Activated B cell treated with CpG ODN at 0.5 μM for 24 hours (primary cell): ENCODE results near the gene MFSD6L. TPM values are rescaled to one million over a fixed set of nuclear protein-coding genes. Genes with fewer than 3 reads are reported as not detected.
A peak's percentile ranks its signal among the peaks of the same experiment; 100 is the strongest.

Experiments
- ATAC-seq: fragments of 200-7000 bp; cut with Tn5 transposase; one replicate; pipeline ENCODE4 v1.10.0; 2021; ENCODE audit warnings: low read depth, mild to moderate bottlenecking, moderate library complexity
- CTCF ChIA-PET: fragments of 350-600 bp; sonication (Branson Sonifier 250); formaldehyde crosslinking; loops from one replicate; lab custom pipeline; 2021; ENCODE audit warnings: antibody characterized with exemption; lab: Charles Lee
- POLR2A ChIA-PET: fragments of 350-600 bp; sonication (Branson Sonifier 250); formaldehyde crosslinking; loops from one replicate; lab custom pipeline; 2021; ENCODE audit warnings: antibody characterized with exemption; lab: Charles Lee
- DNase-seq: peaks from one replicate; pipeline ENCODE4 v3.0.0; 2022
- H3K27ac Mint-ChIP-seq: one replicate; pipeline ENCODE4 v1.8.0; 2020; ENCODE audit warnings: mixed read lengths
- H3K27me3 Mint-ChIP-seq: one replicate; pipeline ENCODE4 v1.8.0; 2021; ENCODE audit warnings: mixed read lengths
- H3K36me3 Mint-ChIP-seq: one replicate; pipeline ENCODE4 v1.8.0; 2021; ENCODE audit warnings: low read depth, mixed read lengths
- H3K4me1 Mint-ChIP-seq: one replicate; pipeline ENCODE4 v1.8.0; 2021; ENCODE audit warnings: mixed read lengths
- H3K4me3 Mint-ChIP-seq: one replicate; pipeline ENCODE4 v1.8.0; 2020; ENCODE audit warnings: mild to moderate bottlenecking, mixed read lengths
- H3K9me3 Mint-ChIP-seq: one replicate; pipeline ENCODE4 v1.8.0; 2020; ENCODE audit warnings: mixed read lengths
- CTCF ChIP-seq: fragments of 200-600 bp; IDR thresholded peaks from one replicate; pipeline ENCODE4 v1.8.0; 2022; ENCODE audit warnings: antibody characterized with exemption, mild to moderate bottlenecking
- intact Hi-C: fragments of 100-400 bp; cut with micrococcal nuclease; formaldehyde crosslinking; loops from one replicate; pipeline ENCODE4 v1.15.1; 2024
- total RNA-seq: library from RNA; stranded (reverse); gene quantifications from 2 replicates; pipeline ENCODE4 v1.2.3, GENCODE V29; 2022

The MFSD6L gene
- total RNA-seq, 1 donor from 2014 or later = 0.20 TPM

- Mint-ChIP-seq H3K4me1 (peaks cover 18% of the 10 kb centered on the region), H3K36me3 (no peaks in the 10 kb centered on the region), H3K27me3 (no peaks in the 10 kb centered on the region), H3K4me3 (no peak overlapping the region), H3K27ac (peak overlapping the region; percentile 9), H3K9me3 (no peaks in the 10 kb centered on the region)
- no peak for TF ChIP-seq CTCF
- DNase-seq (no peak), ATAC-seq (no peak)
- intact Hi-C loops = loop anchor here (2.0 kb wide), 1 partner anchor 15 kb away; no protein-coding TSS in a partner anchor
- CTCF ChIA-PET = interaction anchor here (1.4 kb wide), 1 partner anchor 155 kb away, joined by 4 read pairs; no protein-coding TSS in a partner anchor
- POLR2A ChIA-PET = interaction anchor here (0.7 to 1.2 kb wide), 2 partner anchors 36 to 122 kb away, joined by 3 to 5 read pairs; partner anchors contain the start of gene PIK3R5
Measured at GRCh38 chr17:8843344-8843743, 44.2 kb upstream of the MFSD6L start.

- ChIA-PET CTCF (no interaction called here), POLR2A (no interaction called here)
- DNase-seq (no peak), ATAC-seq (no peak)
- H3K4me3 Mint-ChIP-seq = no peak overlapping the region
- TF ChIP-seq CTCF = no peak
- H3K4me1 Mint-ChIP-seq = peaks cover 18% of the 10 kb centered on the region
- no peaks in the 10 kb centered on the region for H3K36me3 Mint-ChIP-seq
- H3K9me3 Mint-ChIP-seq = no peaks in the 10 kb centered on the region
- intact Hi-C loops = loop anchor here (2.0 kb wide), 1 partner anchor 17 kb away; no protein-coding TSS in a partner anchor
- no peak overlapping the region for H3K27ac Mint-ChIP-seq
- no peaks in the 10 kb centered on the region for H3K27me3 Mint-ChIP-seq
Measured at GRCh38 chr17:8841844-8842243, 42.7 kb upstream of the MFSD6L start.

GRCh38 chr17:8839410-8839935 lies 40.3 kb upstream of the MFSD6L start:
- ChIA-PET CTCF (no interaction called here), POLR2A (no interaction called here)
- H3K9me3 Mint-ChIP-seq = no peaks in the 10 kb centered on the region
- no peaks in the 10 kb centered on the region for H3K27me3 Mint-ChIP-seq
- no peak for TF ChIP-seq CTCF
- ATAC-seq = no peak
- H3K4me1 Mint-ChIP-seq = peaks cover 18% of the 10 kb centered on the region
- H3K4me3 Mint-ChIP-seq = no peak overlapping the region
- no peak for DNase-seq
- no peak overlapping the region for H3K27ac Mint-ChIP-seq
- H3K36me3 Mint-ChIP-seq = peaks cover 2% of the 10 kb centered on the region
- intact Hi-C loops = no loop called here

GRCh38 chr17:8838551-8839095 lies 39.5 kb upstream of the MFSD6L start:
- peaks cover 13% of the 10 kb centered on the region for H3K4me1 Mint-ChIP-seq
- no peak overlapping the region for H3K4me3 Mint-ChIP-seq
- H3K27ac Mint-ChIP-seq = no peak overlapping the region
- intact Hi-C loops = no loop called here
- ChIA-PET POLR2A (no interaction called here), CTCF (interaction anchor here (0.5 kb wide), 1 partner anchor 48 kb away, joined by 3 read pairs; no protein-coding TSS in a partner anchor)
- H3K9me3 Mint-ChIP-seq = no peaks in the 10 kb centered on the region
- peaks cover 2% of the 10 kb centered on the region for H3K36me3 Mint-ChIP-seq
- no peak for TF ChIP-seq CTCF
- DNase-seq = no peak
- no peak for ATAC-seq
- no peaks in the 10 kb centered on the region for H3K27me3 Mint-ChIP-seq

GRCh38 chr17:8837563-8838075 lies 38.5 kb upstream of the MFSD6L start:
- peaks cover 5% of the 10 kb centered on the region for H3K4me1 Mint-ChIP-seq
- ChIA-PET CTCF (no interaction called here), POLR2A (no interaction called here)
- ATAC-seq (no peak), DNase-seq (no peak)
- no peak overlapping the region for H3K4me3 Mint-ChIP-seq
- peaks cover 2% of the 10 kb centered on the region for H3K36me3 Mint-ChIP-seq
- no peaks in the 10 kb centered on the region for H3K27me3 Mint-ChIP-seq
- no peak overlapping the region for H3K27ac Mint-ChIP-seq
- intact Hi-C loops = no loop called here
- H3K9me3 Mint-ChIP-seq = no peaks in the 10 kb centered on the region
- TF ChIP-seq CTCF = no peak
